Measurements from ENCODE around the gene MAP3K7CL. TPM values are rescaled to one million over a fixed set of nuclear protein-coding genes. Genes with fewer than 3 reads are reported as not detected.

MAP3K7CL gene
- total RNA-seq, 1 donor from 2014 or later: 37.6 TPM

DNA sequence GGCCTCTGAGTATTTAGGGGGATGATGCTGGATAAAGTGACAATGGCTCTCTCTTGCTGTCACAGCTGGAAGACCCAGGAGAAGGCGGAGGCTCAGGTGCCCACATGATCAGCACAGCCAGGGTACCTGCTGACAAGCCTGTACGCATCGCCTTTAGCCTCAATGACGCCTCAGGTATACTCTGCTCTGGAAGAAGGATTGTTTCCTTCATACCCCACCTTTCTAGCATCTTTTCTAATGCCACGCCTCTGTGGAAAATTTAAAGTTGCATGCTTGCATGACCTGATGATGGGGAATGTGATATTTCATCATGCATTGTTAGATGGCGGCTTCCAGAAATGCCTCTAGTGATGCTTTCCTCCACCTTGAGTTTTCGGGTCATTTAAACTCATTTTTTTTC is 2.8 kb downstream of the MAP3K7CL start:
- Histone ChIP-seq H3K9me3 (ENCODE audit: control insufficient read depth in 3 of 3, low read length in 3 of 3) (no peaks in the 10 kb centered on the region), H3K27me3 (ENCODE audit: control insufficient read depth in 3 of 3, insufficient read depth in 3 of 3, low read length in 3 of 3) (no peaks in the 10 kb centered on the region), H3K27ac (ENCODE audit: low read depth, low read length) (no peak overlapping the region), H3K9ac (ENCODE audit: low read depth in 1 of 3, low read length in 3 of 3) (no peak overlapping the region), H3K4me3 (ENCODE audit: low read length in 3 of 3) (no peak overlapping the region), H3K36me3 (ENCODE audit: control insufficient read depth in 3 of 3, insufficient read depth in 3 of 3, low read length in 3 of 3) (peaks cover 0 to 5% (median 0%) of the 10 kb centered on the region in 3 donors), H3K4me1 (ENCODE audit: control insufficient read depth in 3 of 3, insufficient read depth in 3 of 3, low read length in 3 of 3) (peaks cover 10 to 16% (median 12%) of the 10 kb centered on the region in 3 donors)

DNA sequence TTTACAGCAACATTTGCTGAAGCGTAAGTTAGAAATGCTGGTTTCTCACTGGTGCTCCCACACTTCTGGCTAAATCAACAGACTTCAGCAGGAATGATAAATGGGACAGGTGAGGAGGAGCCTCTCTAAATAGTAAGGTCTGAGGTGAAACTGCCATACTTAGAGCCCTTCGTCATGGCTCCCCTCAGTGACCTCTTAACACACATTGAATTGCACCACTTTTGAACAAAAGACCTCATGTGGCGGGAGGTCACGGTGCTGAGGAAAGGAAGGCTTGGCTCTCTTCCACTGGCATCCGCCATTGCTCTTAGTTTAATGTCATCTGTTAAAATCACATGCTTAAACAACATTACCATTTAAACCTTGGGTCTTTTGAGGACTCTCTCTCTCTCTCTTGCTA is 3.4 kb downstream of the MAP3K7CL start:
- H3K9me3 ChIP-seq (ENCODE audit: control insufficient read depth in 3 of 3, low read length in 3 of 3): no peaks in the 10 kb centered on the region
- peaks cover 0 to 5% (median 0%) of the 10 kb centered on the region in 3 donors for H3K36me3 ChIP-seq (ENCODE audit: control insufficient read depth in 3 of 3, insufficient read depth in 3 of 3, low read length in 3 of 3)
- H3K27me3 ChIP-seq (ENCODE audit: control insufficient read depth in 3 of 3, insufficient read depth in 3 of 3, low read length in 3 of 3): no peaks in the 10 kb centered on the region
- peaks cover 10 to 16% (median 12%) of the 10 kb centered on the region in 3 donors for H3K4me1 ChIP-seq (ENCODE audit: control insufficient read depth in 3 of 3, insufficient read depth in 3 of 3, low read length in 3 of 3)
- H3K9ac ChIP-seq (ENCODE audit: low read depth in 1 of 3, low read length in 3 of 3): no peak overlapping the region
- H3K4me3 ChIP-seq (ENCODE audit: low read length in 3 of 3): no peak overlapping the region
- H3K27ac ChIP-seq (ENCODE audit: low read depth, low read length): no peak overlapping the region

DNA sequence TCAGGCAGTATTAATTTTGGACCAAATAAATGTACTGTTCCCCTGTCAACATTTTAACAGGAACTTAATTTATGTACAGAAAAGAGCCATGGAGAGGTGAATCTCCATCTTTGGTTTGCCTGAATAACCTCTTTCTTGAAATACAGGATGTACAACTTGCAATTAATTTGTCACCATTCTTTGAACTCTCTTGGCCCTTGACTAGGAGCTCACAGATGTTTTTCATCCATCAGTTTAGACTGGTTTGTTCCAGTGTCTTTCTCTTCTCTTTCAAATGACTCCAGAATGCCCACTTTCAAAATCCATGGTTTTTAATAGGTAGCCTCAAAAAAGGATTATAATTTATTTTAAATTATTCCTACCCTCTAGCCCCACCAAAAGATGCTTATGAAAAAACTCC is 5.0 kb downstream of the MAP3K7CL start:
- Histone ChIP-seq H3K4me1 (ENCODE audit: control insufficient read depth in 3 of 3, insufficient read depth in 3 of 3, low read length in 3 of 3) (peaks cover 7 to 11% (median 8%) of the 10 kb centered on the region in 3 donors), H3K4me3 (ENCODE audit: low read length in 3 of 3) (no peak overlapping the region), H3K27ac (ENCODE audit: low read depth, low read length) (no peak overlapping the region), H3K9me3 (ENCODE audit: control insufficient read depth in 3 of 3, low read length in 3 of 3) (no peaks in the 10 kb centered on the region), H3K36me3 (ENCODE audit: control insufficient read depth in 3 of 3, insufficient read depth in 3 of 3, low read length in 3 of 3) (peaks cover 0 to 5% (median 0%) of the 10 kb centered on the region in 3 donors), H3K27me3 (ENCODE audit: control insufficient read depth in 3 of 3, insufficient read depth in 3 of 3, low read length in 3 of 3) (no peaks in the 10 kb centered on the region), H3K9ac (ENCODE audit: low read depth in 1 of 3, low read length in 3 of 3) (no peak overlapping the region)

- peaks cover 2 to 6% (median 2%) of the 10 kb centered on the region in 3 donors for H3K4me1 ChIP-seq (ENCODE audit: control insufficient read depth in 3 of 3, insufficient read depth in 3 of 3, low read length in 3 of 3)
- no peak overlapping the region for H3K4me3 ChIP-seq (ENCODE audit: low read length in 3 of 3)
- H3K27me3 ChIP-seq (ENCODE audit: control insufficient read depth in 3 of 3, insufficient read depth in 3 of 3, low read length in 3 of 3): no peaks in the 10 kb centered on the region
- no peaks in the 10 kb centered on the region for H3K9me3 ChIP-seq (ENCODE audit: control insufficient read depth in 3 of 3, low read length in 3 of 3)
- H3K27ac ChIP-seq (ENCODE audit: low read depth, low read length): no peak overlapping the region
- peaks cover 0 to 5% (median 0%) of the 10 kb centered on the region in 3 donors for H3K36me3 ChIP-seq (ENCODE audit: control insufficient read depth in 3 of 3, insufficient read depth in 3 of 3, low read length in 3 of 3)
- H3K9ac ChIP-seq (ENCODE audit: low read depth in 1 of 3, low read length in 3 of 3): no peak overlapping the region
These were observed 5.6 kb downstream of the MAP3K7CL start for GRCh38 chr21:29136033-29136432.

GRCh38 chr21:29144736-29145353 is 14.4 kb downstream of the MAP3K7CL start:
- Histone ChIP-seq H3K27me3 (ENCODE audit: control insufficient read depth in 3 of 3, insufficient read depth in 3 of 3, low read length in 3 of 3) (no peaks in the 10 kb centered on the region), H3K4me3 (ENCODE audit: low read length in 3 of 3) (no peak overlapping the region), H3K4me1 (ENCODE audit: control insufficient read depth in 3 of 3, insufficient read depth in 3 of 3, low read length in 3 of 3) (peaks cover 35 to 43% (median 39%) of the 10 kb centered on the region in 3 donors), H3K36me3 (ENCODE audit: control insufficient read depth in 3 of 3, insufficient read depth in 3 of 3, low read length in 3 of 3) (no peaks in the 10 kb centered on the region), H3K9ac (ENCODE audit: low read depth in 1 of 3, low read length in 3 of 3) (peak overlapping the region in 1 of 3 donors; percentile 41), H3K27ac (ENCODE audit: low read depth, low read length) (peak overlapping the region; percentile 84), H3K9me3 (ENCODE audit: control insufficient read depth in 3 of 3, low read length in 3 of 3) (no peaks in the 10 kb centered on the region)

DNA sequence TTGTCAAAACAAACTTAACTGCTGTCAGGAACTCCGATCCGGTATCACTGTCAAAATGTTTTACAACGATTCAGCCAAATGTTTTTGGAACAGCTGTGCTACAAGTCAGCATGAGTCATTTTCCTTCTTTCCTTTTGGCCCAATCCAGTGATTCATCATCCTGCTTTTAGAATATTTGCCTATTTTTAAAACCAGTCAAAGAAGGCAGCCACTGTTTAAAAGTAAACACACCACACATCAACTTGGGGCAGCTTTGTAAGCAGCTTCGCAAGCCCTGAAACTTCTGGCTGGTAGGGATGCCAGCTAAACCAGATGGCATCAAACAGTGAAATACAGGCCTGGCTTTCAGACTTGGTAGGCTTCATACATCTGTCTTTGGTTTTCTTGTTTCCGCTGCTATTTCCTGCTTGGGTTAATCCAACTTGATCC is 14.9 kb downstream of the MAP3K7CL start:
- peak overlapping the region in 2 of 3 donors; percentile 23 to 41 for H3K9ac ChIP-seq (ENCODE audit: low read depth in 1 of 3, low read length in 3 of 3)
- H3K36me3 ChIP-seq (ENCODE audit: control insufficient read depth in 3 of 3, insufficient read depth in 3 of 3, low read length in 3 of 3): no peaks in the 10 kb centered on the region
- no peaks in the 10 kb centered on the region for H3K27me3 ChIP-seq (ENCODE audit: control insufficient read depth in 3 of 3, insufficient read depth in 3 of 3, low read length in 3 of 3)
- H3K27ac ChIP-seq (ENCODE audit: low read depth, low read length): peak overlapping the region; percentile 84
- peaks cover 39 to 43% (median 39%) of the 10 kb centered on the region in 3 donors for H3K4me1 ChIP-seq (ENCODE audit: control insufficient read depth in 3 of 3, insufficient read depth in 3 of 3, low read length in 3 of 3)
- no peaks in the 10 kb centered on the region for H3K9me3 ChIP-seq (ENCODE audit: control insufficient read depth in 3 of 3, low read length in 3 of 3)
- peak overlapping the region; percentile 6 to 28 (median 22) for H3K4me3 ChIP-seq (ENCODE audit: low read length in 3 of 3)

GRCh38 chr21:29145852-29146453 is 15.5 kb downstream of the MAP3K7CL start:
- Histone ChIP-seq H3K4me3 (ENCODE audit: low read length in 3 of 3) (peak overlapping the region; percentile 6 to 28 (median 22)), H3K27ac (ENCODE audit: low read depth, low read length) (peak overlapping the region; percentile 84), H3K4me1 (ENCODE audit: control insufficient read depth in 3 of 3, insufficient read depth in 3 of 3, low read length in 3 of 3) (peaks cover 39 to 43% (median 39%) of the 10 kb centered on the region in 3 donors), H3K9ac (ENCODE audit: low read depth in 1 of 3, low read length in 3 of 3) (peak overlapping the region in 1 of 3 donors; percentile 41), H3K9me3 (ENCODE audit: control insufficient read depth in 3 of 3, low read length in 3 of 3) (no peaks in the 10 kb centered on the region), H3K27me3 (ENCODE audit: control insufficient read depth in 3 of 3, insufficient read depth in 3 of 3, low read length in 3 of 3) (no peaks in the 10 kb centered on the region), H3K36me3 (ENCODE audit: control insufficient read depth in 3 of 3, insufficient read depth in 3 of 3, low read length in 3 of 3) (no peaks in the 10 kb centered on the region)

DNA sequence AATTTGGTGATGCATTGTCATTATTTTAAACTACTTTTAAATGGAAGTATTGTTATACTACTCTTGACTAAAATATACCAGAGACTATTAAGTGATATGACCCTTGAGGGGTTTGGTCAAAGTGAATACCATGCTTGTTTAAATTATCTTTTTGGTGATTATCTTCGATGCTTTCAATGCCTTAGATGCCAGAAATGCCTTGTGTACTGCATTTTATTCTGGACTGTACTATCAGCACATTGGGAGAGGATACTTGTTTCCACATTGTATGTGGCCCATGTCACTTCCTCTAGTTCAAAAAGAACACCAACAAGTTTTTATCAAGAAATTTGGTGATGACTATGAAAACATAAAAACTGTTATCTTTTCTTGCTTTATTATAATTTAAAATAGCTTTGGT is 16.3 kb downstream of the MAP3K7CL start:
- H3K36me3 ChIP-seq (ENCODE audit: control insufficient read depth in 3 of 3, insufficient read depth in 3 of 3, low read length in 3 of 3): no peaks in the 10 kb centered on the region
- peaks cover 39 to 43% (median 39%) of the 10 kb centered on the region in 3 donors for H3K4me1 ChIP-seq (ENCODE audit: control insufficient read depth in 3 of 3, insufficient read depth in 3 of 3, low read length in 3 of 3)
- no peaks in the 10 kb centered on the region for H3K27me3 ChIP-seq (ENCODE audit: control insufficient read depth in 3 of 3, insufficient read depth in 3 of 3, low read length in 3 of 3)
- H3K9me3 ChIP-seq (ENCODE audit: control insufficient read depth in 3 of 3, low read length in 3 of 3): no peaks in the 10 kb centered on the region
- H3K4me3 ChIP-seq (ENCODE audit: low read length in 3 of 3): no peak overlapping the region
- peak overlapping the region; percentile 84 for H3K27ac ChIP-seq (ENCODE audit: low read depth, low read length)
- H3K9ac ChIP-seq (ENCODE audit: low read depth in 1 of 3, low read length in 3 of 3): peak overlapping the region in 1 of 3 donors; percentile 41

DNA sequence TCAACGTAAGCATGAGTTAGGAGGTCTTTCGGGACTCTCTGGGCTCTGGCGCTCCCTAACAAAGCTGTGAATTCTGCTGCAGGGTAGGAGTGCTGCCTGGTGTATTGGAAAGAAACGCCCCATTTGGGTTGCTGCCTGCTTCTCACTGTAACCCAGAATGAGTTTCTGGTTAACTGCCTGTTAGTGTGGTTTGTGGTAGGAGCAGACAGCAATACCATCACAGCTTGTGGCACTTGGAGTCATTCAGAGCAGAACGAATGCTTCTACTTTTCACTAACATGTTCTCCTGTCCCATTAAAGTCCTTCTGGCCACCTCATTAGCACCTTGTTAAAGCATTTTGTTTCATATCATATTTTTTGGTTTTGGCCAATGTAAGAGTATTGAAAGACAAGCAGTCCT is 18.1 kb downstream of the MAP3K7CL start:
- peak overlapping the region; percentile 0 for H3K27ac ChIP-seq (ENCODE audit: low read depth, low read length)
- no peaks in the 10 kb centered on the region for H3K9me3 ChIP-seq (ENCODE audit: control insufficient read depth in 3 of 3, low read length in 3 of 3)
- H3K4me1 ChIP-seq (ENCODE audit: control insufficient read depth in 3 of 3, insufficient read depth in 3 of 3, low read length in 3 of 3): peaks cover 45 to 50% (median 48%) of the 10 kb centered on the region in 3 donors
- H3K4me3 ChIP-seq (ENCODE audit: low read length in 3 of 3): peak overlapping the region in 1 of 3 donors; percentile 16
- peak overlapping the region in 1 of 3 donors; percentile 52 for H3K9ac ChIP-seq (ENCODE audit: low read depth in 1 of 3, low read length in 3 of 3)
- H3K36me3 ChIP-seq (ENCODE audit: control insufficient read depth in 3 of 3, insufficient read depth in 3 of 3, low read length in 3 of 3): no peaks in the 10 kb centered on the region
- H3K27me3 ChIP-seq (ENCODE audit: control insufficient read depth in 3 of 3, insufficient read depth in 3 of 3, low read length in 3 of 3): no peaks in the 10 kb centered on the region

GRCh38 chr21:29149808-29150425 is 19.5 kb downstream of the MAP3K7CL start:
- no peak overlapping the region for H3K4me3 ChIP-seq (ENCODE audit: low read length in 3 of 3)
- no peaks in the 10 kb centered on the region for H3K9me3 ChIP-seq (ENCODE audit: control insufficient read depth in 3 of 3, low read length in 3 of 3)
- no peak overlapping the region for H3K9ac ChIP-seq (ENCODE audit: low read depth in 1 of 3, low read length in 3 of 3)
- H3K27me3 ChIP-seq (ENCODE audit: control insufficient read depth in 3 of 3, insufficient read depth in 3 of 3, low read length in 3 of 3): no peaks in the 10 kb centered on the region
- no peak overlapping the region for H3K27ac ChIP-seq (ENCODE audit: low read depth, low read length)
- peaks cover 45 to 51% (median 49%) of the 10 kb centered on the region in 3 donors for H3K4me1 ChIP-seq (ENCODE audit: control insufficient read depth in 3 of 3, insufficient read depth in 3 of 3, low read length in 3 of 3)
- no peaks in the 10 kb centered on the region for H3K36me3 ChIP-seq (ENCODE audit: control insufficient read depth in 3 of 3, insufficient read depth in 3 of 3, low read length in 3 of 3)
